ENCODE data around the gene EXOC6B. TPM values are rescaled to one million over a fixed set of nuclear protein-coding genes. Genes with fewer than 3 reads are reported as not detected.

EXOC6B gene
- total RNA-seq, 6 experiments from 2014 or later: 7.8 to 15.1 (median 9.1) TPM

DNA sequence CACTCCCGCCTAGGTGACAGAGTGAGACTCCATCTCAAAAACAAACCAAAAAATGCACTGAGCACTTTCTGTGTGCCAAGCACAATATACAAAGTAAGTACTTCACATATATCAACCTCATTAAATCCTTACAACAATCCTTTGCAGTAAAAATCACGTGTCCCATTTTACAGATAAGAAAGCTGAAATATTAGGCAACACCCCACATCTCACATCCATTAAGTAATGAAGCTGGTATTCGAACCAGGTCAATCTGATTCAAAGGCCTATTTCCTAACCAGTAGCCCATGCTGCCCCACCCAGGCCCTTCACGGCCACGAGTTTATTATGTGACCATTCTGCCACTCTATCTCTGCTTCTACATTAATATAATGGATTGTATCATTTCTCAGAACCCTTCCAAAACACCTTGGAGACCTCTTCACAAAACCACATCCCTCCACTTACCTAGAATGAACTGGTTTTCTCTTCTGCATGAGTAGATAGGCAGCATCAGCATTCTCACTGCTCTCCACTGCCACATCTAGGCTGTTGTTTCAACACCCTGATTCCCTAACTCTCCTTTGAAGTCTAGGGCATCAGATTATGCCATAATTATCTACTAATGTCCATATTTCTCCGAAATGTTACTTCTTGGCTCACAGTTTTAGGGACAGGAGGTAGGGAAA, 3.1 kb upstream of the EXOC6B start:
- Histone ChIP-seq H3K27me3 (no peaks in the 10 kb centered on the region), H3K9me3 (no peaks in the 10 kb centered on the region), H3K36me3 (no peaks in the 10 kb centered on the region), H3K4me1 (peaks cover 0 to 6% (median 0%) of the 10 kb centered on the region in 4 donors), H3K4me3 (no peak overlapping the region), H3K27ac (no peak overlapping the region)
- intact Hi-C loops (cut with DNase I): no loop called here
- TF ChIP-seq, protein P1, sequence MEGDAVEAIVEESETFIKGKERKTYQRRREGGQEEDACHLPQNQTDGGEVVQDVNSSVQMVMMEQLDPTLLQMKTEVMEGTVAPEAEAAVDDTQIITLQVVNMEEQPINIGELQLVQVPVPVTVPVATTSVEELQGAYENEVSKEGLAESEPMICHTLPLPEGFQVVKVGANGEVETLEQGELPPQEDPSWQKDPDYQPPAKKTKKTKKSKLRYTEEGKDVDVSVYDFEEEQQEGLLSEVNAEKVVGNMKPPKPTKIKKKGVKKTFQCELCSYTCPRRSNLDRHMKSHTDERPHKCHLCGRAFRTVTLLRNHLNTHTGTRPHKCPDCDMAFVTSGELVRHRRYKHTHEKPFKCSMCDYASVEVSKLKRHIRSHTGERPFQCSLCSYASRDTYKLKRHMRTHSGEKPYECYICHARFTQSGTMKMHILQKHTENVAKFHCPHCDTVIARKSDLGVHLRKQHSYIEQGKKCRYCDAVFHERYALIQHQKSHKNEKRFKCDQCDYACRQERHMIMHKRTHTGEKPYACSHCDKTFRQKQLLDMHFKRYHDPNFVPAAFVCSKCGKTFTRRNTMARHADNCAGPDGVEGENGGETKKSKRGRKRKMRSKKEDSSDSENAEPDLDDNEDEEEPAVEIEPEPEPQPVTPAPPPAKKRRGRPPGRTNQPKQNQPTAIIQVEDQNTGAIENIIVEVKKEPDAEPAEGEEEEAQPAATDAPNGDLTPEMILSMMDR (IDR thresholded peaks at IDR 0.05): no peak
- no peak for TF ChIP-seq POLR2A (IDR thresholded peaks at IDR 0.05)
- no peak for DNase-seq
- ATAC-seq: no peak
- WGBS (ENCODE audit: insufficient coverage, low coverage, low lambda C conversion rate, missing lambda C conversion rate): 69% methylated on average over 4 of the region's 6 CpGs

DNA sequence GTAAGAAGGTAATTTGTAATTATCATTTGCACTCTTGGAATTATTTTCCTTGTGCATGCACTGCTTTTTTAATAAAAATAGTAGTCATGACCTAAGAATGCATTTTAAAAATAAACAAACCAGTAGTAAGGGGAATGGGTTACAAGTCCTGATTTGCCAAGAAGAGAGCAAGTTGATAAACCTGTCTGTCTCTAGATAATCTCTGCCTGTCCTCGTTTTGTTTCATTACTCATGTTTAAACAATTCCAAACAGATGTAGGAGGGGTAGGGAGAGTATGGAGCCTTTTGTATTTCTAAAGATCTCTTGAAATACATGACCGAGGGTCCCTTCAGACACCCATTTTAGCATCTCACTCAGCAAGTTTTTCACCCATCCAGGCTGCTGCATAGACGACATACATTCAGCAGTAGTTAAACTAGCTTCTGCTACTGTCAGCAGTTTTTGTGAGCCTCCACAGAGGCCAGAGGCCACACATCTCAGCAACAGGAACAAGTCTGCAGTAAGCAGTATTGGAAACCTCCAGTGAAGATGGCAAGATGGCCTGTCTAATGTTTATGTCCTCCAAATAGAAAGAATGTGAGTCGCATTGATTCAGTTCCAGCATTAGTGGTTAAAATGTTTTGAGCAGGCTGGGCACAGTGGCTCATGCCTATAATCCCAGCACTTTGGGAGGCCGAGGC, 2.3 kb upstream of the EXOC6B start:
- DNase-seq (no peak), ATAC-seq (no peak)
- intact Hi-C loops (cut with DNase I): no loop called here
- no peaks in the 10 kb centered on the region for H3K27me3 ChIP-seq
- H3K4me1 ChIP-seq: peaks cover 0 to 6% (median 0%) of the 10 kb centered on the region in 4 donors
- no peak overlapping the region for H3K4me3 ChIP-seq
- H3K27ac ChIP-seq: no peak overlapping the region
- H3K9me3 ChIP-seq: no peaks in the 10 kb centered on the region
- no peak for TF ChIP-seq POLR2A (IDR thresholded peaks at IDR 0.05)
- TF ChIP-seq, protein P1 (IDR thresholded peaks at IDR 0.05): no peak
- WGBS (ENCODE audit: insufficient coverage, low coverage, low lambda C conversion rate, missing lambda C conversion rate): 56% methylated on average over 5 of the region's 5 CpGs
- H3K36me3 ChIP-seq: no peaks in the 10 kb centered on the region

DNA sequence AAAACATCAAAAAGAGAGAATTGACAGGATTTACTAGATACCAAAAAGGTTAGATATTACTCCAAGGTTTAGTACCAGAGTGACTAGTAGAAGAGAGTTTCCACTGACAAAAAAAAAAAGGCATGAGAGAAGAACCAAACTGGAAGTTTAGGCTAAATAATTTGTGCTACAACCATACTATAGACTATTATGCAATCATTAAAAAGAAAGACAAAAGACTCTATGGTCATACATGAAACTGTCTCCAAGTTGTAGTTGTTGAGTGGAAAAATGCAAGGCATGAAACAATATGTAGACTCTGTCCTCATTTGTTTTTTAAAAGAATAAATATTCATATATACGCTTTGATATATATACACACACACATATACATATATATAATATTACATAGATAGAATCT, 1.7 kb upstream of the EXOC6B start:
- TF ChIP-seq, protein P1 (IDR thresholded peaks at IDR 0.05): no peak
- no peak for TF ChIP-seq POLR2A (IDR thresholded peaks at IDR 0.05)
- H3K4me1 ChIP-seq: peaks cover 0 to 6% (median 0%) of the 10 kb centered on the region in 4 donors
- H3K9me3 ChIP-seq: no peaks in the 10 kb centered on the region
- no peak overlapping the region for H3K4me3 ChIP-seq
- ATAC-seq: no peak
- no peak overlapping the region for H3K27ac ChIP-seq
- H3K27me3 ChIP-seq: no peaks in the 10 kb centered on the region
- intact Hi-C loops (cut with DNase I): no loop called here
- no peaks in the 10 kb centered on the region for H3K36me3 ChIP-seq
- no peak for DNase-seq
- WGBS (ENCODE audit: insufficient coverage, low coverage, low lambda C conversion rate, missing lambda C conversion rate): 81% methylated on average over 1 of the region's 1 CpG

DNA sequence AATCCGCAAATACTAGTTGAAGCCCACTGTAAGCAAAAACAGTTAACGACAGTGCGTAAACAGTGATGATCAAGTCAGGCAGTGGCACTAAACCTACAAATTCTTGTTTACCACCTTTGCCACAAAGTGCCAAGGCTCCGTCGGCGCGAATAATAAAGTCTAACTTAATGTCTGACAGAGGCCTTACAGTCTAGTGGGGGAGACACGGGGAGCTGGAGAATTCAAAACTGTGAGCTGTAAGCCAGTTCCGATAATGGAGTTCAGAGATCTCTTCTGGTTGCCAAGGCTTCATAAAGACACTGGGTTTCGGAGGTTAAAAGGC, 284 bp upstream of the EXOC6B start:
- H3K27ac ChIP-seq: no peak overlapping the region
- no peaks in the 10 kb centered on the region for H3K9me3 ChIP-seq
- no peaks in the 10 kb centered on the region for H3K36me3 ChIP-seq
- peak overlapping the region in 1 of 3 donors; percentile 81 for H3K4me3 ChIP-seq
- no peaks in the 10 kb centered on the region for H3K27me3 ChIP-seq
- TF ChIP-seq, protein P1 (IDR thresholded peaks at IDR 0.05): no peak
- no peak for TF ChIP-seq POLR2A (IDR thresholded peaks at IDR 0.05)
- WGBS (ENCODE audit: insufficient coverage, low coverage, low lambda C conversion rate, missing lambda C conversion rate): 59% methylated on average over 10 of the region's 10 CpGs
- H3K4me1 ChIP-seq: peaks cover 0 to 6% (median 0%) of the 10 kb centered on the region in 4 donors
- intact Hi-C loops (cut with DNase I): no loop called here
- no peak for DNase-seq
- ATAC-seq: no peak
